HepG2 (cell line): ENCODE results near the gene ELMOD1.

ENCODE experiments used
- POLR2AphosphoS5 ChIP-seq: IDR thresholded peaks from 2 replicates; pipeline ENCODE4 v1.6.1; 2012; ENCODE audit warnings: low read depth, low read length
- SIN3A ChIP-seq: IDR thresholded peaks from 2 replicates; pipeline ENCODE4 v1.6.1; 2011; ENCODE audit warnings: low read depth, mild to moderate bottlenecking, control low read depth, low read length, borderline replicate concordance
- ZNF709 ChIP-seq: sonication (generic); formaldehyde crosslinking; IDR thresholded peaks from 2 replicates; pipeline ENCODE4 v1.5.0; 2020; ENCODE audit warnings: mild to moderate bottlenecking, missing genetic modification reagents
- TF ChIP-seq, protein P1 (sequence below): sonication (generic); formaldehyde crosslinking; conservative IDR thresholded peaks from 2 replicates; pipeline ENCODE4 v1.4.0; 2020; ENCODE audit warnings: missing genetic modification reagents

DNA sequence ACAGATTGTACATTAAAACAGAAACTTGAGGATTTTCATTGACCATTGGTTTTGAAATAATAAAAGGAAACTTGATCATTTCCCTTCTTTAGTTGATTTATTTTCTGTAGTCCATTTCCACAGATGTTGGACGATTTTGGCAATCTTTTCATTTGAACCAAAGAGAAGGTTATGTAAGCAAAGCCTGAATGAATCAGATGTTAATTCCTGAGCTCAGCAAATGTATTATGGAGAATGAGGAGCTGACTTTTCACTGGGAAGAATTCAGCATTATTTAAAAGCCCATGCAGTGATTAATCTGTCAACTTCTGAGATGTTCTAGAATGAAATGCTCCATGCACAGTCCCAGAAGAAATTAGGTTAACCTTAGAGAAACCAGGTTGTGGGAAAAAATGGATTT lies 29.0 kb downstream of the ELMOD1 start:
- TF ChIP-seq POLR2AphosphoS5 (no peak), ZNF709 (CRISPR knock-in tag) (no peak), SIN3A (no peak)
- TF ChIP-seq, protein P1, sequence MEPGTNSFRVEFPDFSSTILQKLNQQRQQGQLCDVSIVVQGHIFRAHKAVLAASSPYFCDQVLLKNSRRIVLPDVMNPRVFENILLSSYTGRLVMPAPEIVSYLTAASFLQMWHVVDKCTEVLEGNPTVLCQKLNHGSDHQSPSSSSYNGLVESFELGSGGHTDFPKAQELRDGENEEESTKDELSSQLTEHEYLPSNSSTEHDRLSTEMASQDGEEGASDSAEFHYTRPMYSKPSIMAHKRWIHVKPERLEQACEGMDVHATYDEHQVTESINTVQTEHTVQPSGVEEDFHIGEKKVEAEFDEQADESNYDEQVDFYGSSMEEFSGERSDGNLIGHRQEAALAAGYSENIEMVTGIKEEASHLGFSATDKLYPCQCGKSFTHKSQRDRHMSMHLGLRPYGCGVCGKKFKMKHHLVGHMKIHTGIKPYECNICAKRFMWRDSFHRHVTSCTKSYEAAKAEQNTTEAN (CRISPR knock-in tag), result no peak
